Fibroblast of upper back skin (primary cell): ENCODE results near the gene TSPEAR.
"Not testable (repeated sequence)": the region's sequence is repeated elsewhere in the genome, so short reads cannot be mapped to it uniquely, and the experiment has no call there.

Experiments used
- DNase-seq: peaks from one replicate; pipeline ENCODE4 v3.0.0-alpha.2; 2013

The TSPEAR gene

GRCh38 chr21:44564099-44564498, 147.3 kb downstream of the TSPEAR start:
- no peak for DNase-seq

- no peak for DNase-seq
Observed at GRCh38 chr21:44558695-44559094, 152.7 kb downstream of the TSPEAR start, which contains the start of gene KRTAP10-3. TSS of gene KRTAP10-3 (minus strand) at chr21:44558795. CDS start at chr21:44558715, 80 bp downstream.

GRCh38 chr21:44558329-44558675, 153.1 kb downstream of the TSPEAR start:
- DNase-seq = not testable (repeated sequence)

GRCh38 chr21:44557491-44558328, 153.7 kb downstream of the TSPEAR start:
- DNase-seq = no peak

- no peak for DNase-seq
Observed at GRCh38 chr21:44556879-44557278, 154.5 kb downstream of the TSPEAR start.

- no peak for DNase-seq
Observed at GRCh38 chr21:44555200-44555875, 156.0 kb downstream of the TSPEAR start.

- DNase-seq = no peak
Observed at GRCh38 chr21:44552681-44553080, 158.7 kb downstream of the TSPEAR start.

- no peak for DNase-seq
Observed at GRCh38 chr21:44552136-44552535, 159.2 kb downstream of the TSPEAR start.

- no peak for DNase-seq
Observed at GRCh38 chr21:44551340-44551961, 159.9 kb downstream of the TSPEAR start, which contains the start of gene KRTAP10-2. TSS of gene KRTAP10-2 (minus strand) at chr21:44551505. CDS start at chr21:44551458, 47 bp downstream.

GRCh38 chr21:44550807-44551206, 160.6 kb downstream of the TSPEAR start:
- no peak for DNase-seq

GRCh38 chr21:44550285-44550684, 161.1 kb downstream of the TSPEAR start:
- not testable (repeated sequence) for DNase-seq

- DNase-seq = no peak
Observed at GRCh38 chr21:44549525-44550211, 161.7 kb downstream of the TSPEAR start.

GRCh38 chr21:44548922-44549321, 162.4 kb downstream of the TSPEAR start:
- no peak for DNase-seq

GRCh38 chr21:44548381-44548780, 163.0 kb downstream of the TSPEAR start:
- DNase-seq = no peak

- DNase-seq = no peak
Observed at GRCh38 chr21:44547656-44548331, 163.6 kb downstream of the TSPEAR start.

- no peak for DNase-seq
Observed at GRCh38 chr21:44544566-44544965, 166.8 kb downstream of the TSPEAR start.

- no peak for DNase-seq
Observed at GRCh38 chr21:44542716-44543115, 168.7 kb downstream of the TSPEAR start.

GRCh38 chr21:44540741-44541288, 170.6 kb downstream of the TSPEAR start:
- DNase-seq = no peak

GRCh38 chr21:44539991-44540666, 171.2 kb downstream of the TSPEAR start, which contains the start of gene KRTAP10-1:
TSS of gene KRTAP10-1 (minus strand) at chr21:44540195. CDS start at chr21:44540150, 45 bp downstream.
- DNase-seq = no peak

GRCh38 chr21:44539046-44539445, 172.3 kb downstream of the TSPEAR start:
- no peak for DNase-seq
